Stimulated activated CD8-positive, alpha-beta memory T cell treated with anti-CD3 and anti-CD28 coated beads, Interleukin-2, amount 100 ng/mL, for 1 hour (primary cell): ENCODE measurements around the gene RTBDN.

Source experiments
- DNase-seq, 2 donors: peaks; one replicate each; pipeline ENCODE4 v3.0.0-alpha.2; 2020; ENCODE audit warnings: low read depth in 2 of 2

Gene RTBDN

DNA sequence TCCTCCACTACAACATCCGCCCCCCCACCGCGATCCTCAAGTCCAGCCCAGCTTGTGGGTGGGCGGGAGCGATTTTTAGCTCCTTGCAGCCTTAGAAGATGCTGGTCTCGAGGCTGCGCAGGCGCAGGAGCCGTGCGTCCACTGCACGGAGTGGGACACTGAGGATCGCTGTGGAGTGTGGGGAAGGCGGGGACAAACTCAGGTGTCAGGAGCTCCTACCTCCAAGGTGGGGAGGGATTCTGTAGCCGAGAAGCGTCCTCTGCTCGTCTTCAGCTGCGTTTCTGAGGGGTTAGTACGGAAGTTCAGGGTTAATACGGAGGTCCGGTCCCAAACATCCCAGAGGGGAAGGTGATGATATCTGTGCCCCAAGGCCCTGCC lies at the start of gene RTBDN:
TSS of gene RTBDN (minus strand) at position 14 of the 378 bp plus-strand sequence. CDS start 4,600 bp downstream, outside the sequence.
- no peak for DNase-seq

DNA sequence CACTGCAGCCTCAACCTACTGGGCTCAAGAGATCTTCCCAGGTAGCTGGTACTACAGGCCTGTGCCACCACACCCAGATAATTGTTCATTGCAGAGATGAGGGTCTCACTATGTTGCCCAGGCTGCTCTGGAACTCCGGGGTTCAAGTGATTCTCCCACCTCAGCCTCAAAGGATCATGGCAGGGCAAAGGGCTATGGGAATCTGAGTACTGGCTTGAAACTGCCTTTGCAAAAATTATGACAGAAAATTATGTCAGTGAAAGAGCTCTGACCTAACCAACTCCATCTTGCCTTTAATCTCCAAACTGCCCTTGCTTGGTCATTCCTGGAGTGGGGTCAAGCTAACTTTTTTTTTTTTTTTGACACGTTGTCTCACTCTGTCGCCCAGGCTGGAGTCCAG lies 48.2 kb upstream of the RTBDN start:
- no peak for DNase-seq

GRCh38 chr19:12881172-12881808 lies 46.9 kb upstream of the RTBDN start, which contains the start of gene DNASE2:
Gene DNASE2 (minus strand): TSS chr19:12881449. CDS start chr19:12881375, 74 bp downstream.
- DNase-seq, result peak; percentile 67 to 79

- DNase-seq, result no peak
These were observed 46.3 kb upstream of the RTBDN start for GRCh38 chr19:12880551-12881171.

- no peak for DNase-seq
These were observed 40.7 kb upstream of the RTBDN start for GRCh38 chr19:12875086-12875485.

DNA sequence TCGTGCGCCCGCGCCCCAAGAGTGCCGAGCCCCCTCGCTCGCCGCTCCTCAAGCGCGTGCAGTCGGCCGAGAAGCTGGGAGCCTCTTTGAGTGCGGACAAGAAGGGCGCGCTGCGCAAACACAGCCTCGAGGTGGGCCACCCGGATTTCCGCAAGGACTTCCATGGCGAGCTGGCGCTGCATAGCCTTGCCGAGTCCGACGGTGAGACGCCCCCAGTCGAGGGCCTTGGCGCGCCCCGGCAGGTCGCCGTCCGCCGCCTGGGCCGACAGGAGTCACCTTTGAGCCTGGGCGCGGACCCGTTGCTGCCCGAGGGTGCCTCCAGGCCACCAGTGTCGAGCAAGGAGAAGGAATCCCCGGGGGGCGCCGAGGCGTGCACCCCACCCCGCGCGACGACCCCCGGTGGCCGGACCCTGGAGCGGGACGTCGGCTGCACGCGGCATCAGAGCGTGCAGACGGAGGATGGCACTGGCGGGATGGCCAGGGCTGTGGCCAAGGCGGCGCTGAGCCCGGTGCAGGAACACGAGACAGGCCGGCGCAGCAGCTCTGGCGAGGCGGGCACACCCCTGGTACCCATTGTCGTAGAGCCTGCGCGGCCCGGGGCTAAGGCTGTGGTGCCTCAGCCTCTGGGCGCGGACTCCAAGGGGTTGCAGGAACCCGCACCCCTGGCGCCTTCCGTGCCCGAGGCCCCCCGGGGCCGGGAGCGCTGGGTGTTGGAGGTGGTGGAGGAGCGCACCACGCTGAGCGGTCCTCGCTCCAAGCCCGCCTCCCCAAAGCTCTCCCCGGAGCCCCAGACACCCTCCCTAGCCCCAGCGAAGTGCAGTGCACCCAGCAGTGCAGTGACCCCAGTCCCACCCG lies 39.7 kb upstream of the RTBDN start:
- DNase-seq, result no peak

DNA sequence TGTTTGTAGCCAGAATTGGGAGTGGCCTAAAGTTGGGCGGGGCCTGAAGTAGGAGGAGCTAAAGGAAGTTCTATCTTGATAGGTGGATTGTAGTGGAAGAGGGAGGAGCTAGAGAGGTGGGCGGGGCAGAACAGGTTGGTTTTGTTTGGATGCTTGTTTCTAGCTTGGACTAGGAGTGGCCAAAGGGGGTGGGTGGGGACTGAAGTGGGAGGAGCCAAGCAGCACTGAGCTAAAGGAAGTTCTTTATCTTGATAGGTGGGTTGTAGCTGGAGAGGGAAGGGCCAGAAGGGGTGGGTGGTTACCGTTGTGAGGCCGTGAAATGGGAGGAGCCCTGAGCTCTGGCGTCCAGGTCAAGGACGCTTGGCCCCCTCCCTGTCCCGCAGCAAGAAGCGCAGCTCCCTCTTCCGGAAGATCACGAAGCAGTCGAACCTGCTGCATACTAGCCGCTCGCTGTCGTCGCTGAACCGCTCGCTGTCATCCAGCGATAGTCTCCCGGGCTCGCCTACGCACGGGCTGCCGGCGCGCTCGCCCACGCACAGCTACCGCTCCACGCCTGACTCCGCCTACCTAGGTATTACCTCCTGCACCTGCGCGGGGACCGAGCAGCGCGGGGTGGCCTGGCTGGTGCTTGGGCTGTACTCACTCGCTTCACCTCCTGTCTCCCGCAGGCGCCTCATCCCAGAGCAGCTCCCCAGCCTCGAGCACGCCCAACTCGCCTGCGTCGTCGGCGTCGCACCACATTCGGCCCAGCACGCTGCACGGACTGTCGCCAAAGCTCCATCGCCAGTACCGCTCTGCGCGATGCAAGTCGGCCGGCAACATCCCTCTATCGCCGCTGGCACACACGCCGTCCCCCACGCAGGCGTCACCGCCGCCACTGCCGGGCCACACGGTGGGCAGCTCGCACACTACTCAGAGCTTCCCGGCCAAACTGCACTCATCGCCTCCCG lies 38.8 kb upstream of the RTBDN start:
- no peak for DNase-seq

DNA sequence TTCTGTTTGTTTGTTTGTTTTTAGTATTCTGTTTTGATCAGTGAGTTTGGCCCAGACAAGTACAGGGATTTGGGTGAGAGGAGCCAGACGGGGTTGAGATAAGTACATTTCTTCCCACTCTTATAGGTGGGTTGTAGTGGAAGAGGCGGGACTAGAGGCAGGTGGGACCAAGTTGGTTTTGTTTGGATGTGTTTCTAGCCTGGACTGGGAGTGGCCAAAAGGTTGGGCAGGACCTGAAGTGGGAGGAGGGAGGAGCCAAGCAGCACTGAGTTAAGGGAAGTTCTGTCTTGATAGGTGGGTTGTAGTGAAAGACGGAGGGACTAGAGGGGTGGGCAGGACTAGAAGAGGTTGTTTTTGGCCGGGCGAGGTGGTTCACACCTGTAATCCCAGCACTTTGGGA lies 37.9 kb upstream of the RTBDN start:
- no peak for DNase-seq

GRCh38 chr19:12871681-12872080 lies 37.3 kb upstream of the RTBDN start:
- no peak for DNase-seq

DNA sequence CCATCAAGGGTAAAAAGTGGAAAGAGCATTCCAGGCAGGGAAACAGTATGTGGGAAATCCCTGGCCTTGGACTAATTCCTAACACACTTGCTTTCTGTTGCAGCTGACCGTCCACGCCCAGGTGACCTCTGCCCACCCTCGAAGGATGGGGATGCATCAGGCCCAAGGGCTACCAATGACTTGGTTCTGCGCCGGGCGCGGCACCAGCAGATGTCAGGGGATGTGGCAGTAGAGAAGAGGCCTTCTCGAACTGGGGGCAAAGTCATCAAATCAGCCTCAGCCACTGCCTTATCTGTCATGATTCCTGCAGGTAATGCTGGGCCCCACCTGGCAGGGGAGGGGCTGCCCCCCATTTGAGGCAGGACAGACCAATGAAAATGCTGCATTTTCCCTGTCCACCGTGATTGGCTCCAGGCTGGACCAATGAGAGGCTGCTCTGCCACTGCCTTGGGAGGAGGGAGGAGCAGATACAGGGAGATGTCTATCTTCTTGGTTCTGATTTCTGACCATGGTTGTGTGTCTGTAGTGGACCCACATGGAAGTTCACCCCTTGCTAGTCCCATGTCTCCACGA lies 34.2 kb upstream of the RTBDN start:
- DNase-seq, result no peak

DNA sequence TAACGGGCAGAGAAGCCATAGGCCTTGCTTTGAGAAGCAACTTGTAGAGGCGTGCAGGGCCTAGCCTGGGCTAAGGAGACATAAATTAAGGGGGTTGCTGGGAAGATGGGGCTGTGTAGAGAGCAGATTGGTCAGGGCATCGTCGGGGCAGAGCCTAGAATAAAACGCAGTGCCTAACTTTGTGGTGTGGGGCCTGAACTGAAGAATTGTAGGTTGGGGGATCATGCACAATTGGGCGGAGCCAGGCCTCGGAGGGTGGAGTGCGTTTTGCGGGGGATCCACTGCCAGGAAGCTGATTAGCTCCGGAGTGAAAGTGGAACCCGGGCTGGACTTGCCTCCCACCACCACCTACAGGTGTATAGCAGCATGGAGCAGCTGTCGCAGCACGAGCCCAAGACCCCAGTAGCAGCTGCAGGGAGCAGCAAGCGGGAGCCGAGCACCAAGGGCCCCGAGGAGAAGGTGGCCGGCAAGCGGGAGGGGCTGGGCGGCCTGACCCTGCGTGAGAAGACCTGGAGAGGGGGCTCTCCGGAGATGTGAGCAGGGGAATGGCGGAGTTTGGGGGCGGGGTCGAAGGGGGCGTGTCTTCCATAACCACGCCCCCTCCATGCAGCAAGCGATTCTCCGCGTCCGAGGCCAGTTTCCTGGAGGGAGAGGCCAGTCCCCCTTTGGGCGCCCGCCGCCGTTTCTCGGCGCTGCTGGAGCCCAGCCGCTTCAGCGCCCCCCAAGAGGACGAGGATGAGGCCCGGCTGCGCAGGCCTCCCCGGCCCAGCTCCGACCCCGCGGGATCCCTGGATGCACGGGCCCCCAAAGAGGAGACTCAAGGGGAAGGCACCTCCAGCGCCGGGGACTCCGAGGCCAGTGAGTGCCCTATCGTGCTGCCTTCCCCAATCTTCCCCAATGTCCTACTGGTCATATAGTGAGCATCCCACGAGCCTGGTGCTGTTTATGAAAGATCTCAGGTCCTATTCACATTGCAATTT lies 33.0 kb upstream of the RTBDN start:
- DNase-seq, result peak in 1 of 2 donors; percentile 52

DNA sequence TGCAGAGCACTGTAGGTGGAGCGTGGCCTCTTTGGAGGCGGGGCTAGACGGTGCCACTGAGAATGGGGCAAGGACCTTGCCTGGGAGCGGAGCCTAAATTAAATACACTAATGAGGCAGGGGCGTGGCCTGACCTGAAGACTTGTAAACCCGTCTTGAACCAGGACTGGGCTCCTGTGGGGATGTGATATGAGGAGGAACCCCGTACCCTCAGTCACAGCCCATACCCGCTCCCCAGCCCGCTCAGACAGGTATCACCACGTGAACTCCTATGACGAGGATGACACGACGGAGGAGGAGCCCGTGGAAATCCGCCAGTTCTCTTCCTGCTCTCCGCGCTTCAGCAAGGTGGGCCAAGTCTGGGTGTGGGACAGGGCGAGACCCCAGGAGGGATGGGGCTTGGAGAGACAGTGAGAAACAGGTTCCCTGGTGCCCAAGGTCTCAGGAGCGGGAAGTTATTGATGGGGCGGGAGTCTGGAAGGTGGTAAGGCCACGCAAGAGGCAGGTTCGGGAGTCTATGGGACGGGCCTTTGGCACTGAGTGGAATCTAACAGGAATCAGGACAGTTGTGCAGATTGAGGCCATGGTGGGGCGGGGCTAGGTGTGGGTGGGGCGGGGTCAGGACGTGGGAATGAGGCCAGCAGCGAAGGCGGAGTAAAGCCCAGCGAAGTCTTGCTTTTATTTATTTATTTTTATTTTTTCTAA lies 32.2 kb upstream of the RTBDN start:
- no peak for DNase-seq

DNA sequence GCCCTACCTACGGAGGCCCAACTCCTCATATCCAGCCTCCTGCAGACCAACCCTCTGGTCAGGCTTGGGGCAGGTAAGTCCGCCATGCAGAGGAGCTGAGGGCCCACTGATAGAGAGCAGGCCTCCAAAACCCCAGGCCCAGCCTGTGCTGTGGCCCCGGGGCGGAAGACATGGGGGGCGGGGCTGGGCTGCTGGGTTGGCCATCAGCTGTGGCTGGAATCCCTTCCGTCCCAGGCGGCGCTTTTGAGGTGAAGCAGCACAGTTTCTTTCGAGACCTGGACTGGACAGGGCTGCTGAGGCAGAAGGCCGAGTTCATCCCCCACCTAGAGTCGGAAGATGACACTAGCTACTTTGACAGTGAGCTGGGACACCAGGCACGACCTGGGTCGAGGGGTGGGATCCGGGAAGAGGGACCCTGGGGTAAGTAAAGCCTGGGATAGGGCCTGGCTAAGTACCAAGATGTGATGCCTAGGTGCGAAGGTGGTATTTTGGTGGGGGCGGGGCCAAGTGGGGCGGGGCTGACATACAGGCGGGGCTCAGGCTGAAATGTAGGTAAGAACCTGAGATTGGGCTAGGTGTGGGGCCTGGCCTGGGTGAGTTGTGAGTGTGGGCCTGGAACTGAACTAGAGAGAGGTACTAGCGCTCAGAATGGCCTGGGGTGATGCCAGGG lies 31.5 kb upstream of the RTBDN start:
- no peak for DNase-seq

- no peak for DNase-seq
These were observed 30.6 kb upstream of the RTBDN start for GRCh38 chr19:12864721-12865715.

- no peak for DNase-seq
These were observed 29.8 kb upstream of the RTBDN start for GRCh38 chr19:12864143-12864542.

GRCh38 chr19:12859546-12859945 lies 25.2 kb upstream of the RTBDN start:
- DNase-seq, result no peak
